ENCODE measurements around the gene MAT2B. TPM values are rescaled to one million over a fixed set of nuclear protein-coding genes. Genes with fewer than 3 reads are reported as not detected.
A peak's percentile ranks its signal among the peaks of the same experiment; 100 is the strongest.

MAT2B gene
- 32.8 to 68.5 TPM (median 50.5 TPM) in 3 replicates for polyA plus RNA-seq
- polyA plus RNA-seq (2011; ENCODE audit: low read depth): 41.4 TPM
- polyA plus RNA-seq (2011; cell fraction: cytosol; rRNA removed): 25.1 and 42.0 TPM in 2 replicates
- 18.8 and 30.3 TPM in 2 replicates for polyA plus RNA-seq (2011; cell fraction: nucleus; rRNA removed)
- polyA plus RNA-seq (2012; ENCODE audit: low replicate concordance): 39.1 and 45.3 TPM in 2 replicates
- polyA minus RNA-seq: 15.7 to 29.0 TPM (median 19.8 TPM) in 3 replicates
- 23.2 TPM for polyA minus RNA-seq (2011; cell fraction: cytosol; rRNA and poly(A)+ RNA removed)
- polyA minus RNA-seq (2011; cell fraction: nucleus; rRNA and poly(A)+ RNA removed): 8.4 and 16.1 TPM in 2 replicates

- DNase-seq (ENCODE audit: low read depth, low spot score) (peak; percentile 44), FAIRE-seq (no peak)
- Histone ChIP-seq H3K9me1 (ENCODE audit: control insufficient read depth, extremely low read depth, insufficient read depth, low read length) (no peaks in the 10 kb centered on the region), H3K4me3 (ENCODE audit: control insufficient read depth in 2 of 3, extremely low read depth in 1 of 3, insufficient read depth in 2 of 3, low read depth in 1 of 3, low read length in 3 of 3) (peak within 1 kb of the TSS; percentile 87 to 94 (median 90)), H3K27me3 (ENCODE audit: control insufficient read depth, extremely low read depth, insufficient read depth, low read length) (no peaks in the 10 kb centered on the region), H3K9me3 (ENCODE audit: control insufficient read depth, low read depth, low read length) (no peaks in the 10 kb centered on the region), H4K20me1 (ENCODE audit: control insufficient read depth, extremely low read depth, insufficient read depth, low read length) (peaks cover 2% of the 10 kb centered on the region), H3K36me3 (ENCODE audit: control insufficient read depth in 2 of 2, extremely low read depth in 1 of 2, insufficient read depth in 2 of 2, low read length in 2 of 2) (no peaks in the 10 kb centered on the region), H3K4me2 (ENCODE audit: control insufficient read depth, extremely low read depth, insufficient read depth, low read depth, low read length) (peak within 1 kb of the TSS; percentile 99), H3K27ac (ENCODE audit: control insufficient read depth, insufficient read depth, low read length) (peak within 1 kb of the TSS; percentile 94), H3K4me1 (ENCODE audit: control insufficient read depth, extremely low read depth, insufficient read depth, low read length) (peaks cover 35% of the 10 kb centered on the region), H2AFZ (ENCODE audit: control insufficient read depth, low read length) (peak within 1 kb of the TSS; percentile 88), H3K79me2 (ENCODE audit: control insufficient read depth, insufficient read depth, low read length) (peaks cover 40% of the 10 kb centered on the region), H3K9ac (ENCODE audit: control insufficient read depth, extremely low read depth, insufficient read depth, low read length) (peak within 1 kb of the TSS; percentile 89)
- dilution Hi-C loops (cut with MboI; ENCODE audit: extremely low pct_ligation_motif_present, low sequenced_read_pairs): no loop called here
- TF ChIP-seq CTCF (optimal IDR thresholded peaks at IDR 0.05 in 1 of 3, IDR thresholded peaks at IDR 0.05 in 1 of 3, conservative IDR thresholded peaks at IDR 0.05 in 1 of 3; ENCODE audit: extremely low read depth in 1 of 3, insufficient read depth in 2 of 3, low read length in 3 of 3) (peak; percentile 31 to 66 (median 32)), EZH2 (IDR thresholded peaks at IDR 0.05; ENCODE audit: low read length) (no peak)
These were observed at the start of gene MAT2B for GRCh38 chr5:163505368-163506094. MAT2B (plus strand) TSS chr5:163505619; CDS start chr5:163505687, 68 bp downstream.

- Histone ChIP-seq H4K20me1 (ENCODE audit: control insufficient read depth, extremely low read depth, insufficient read depth, low read length) (no peaks in the 10 kb centered on the region), H3K9me1 (ENCODE audit: control insufficient read depth, extremely low read depth, insufficient read depth, low read length) (no peaks in the 10 kb centered on the region), H3K4me3 (ENCODE audit: control insufficient read depth in 2 of 3, extremely low read depth in 1 of 3, insufficient read depth in 2 of 3, low read depth in 1 of 3, low read length in 3 of 3) (no peak overlapping the region), H2AFZ (ENCODE audit: control insufficient read depth, low read length) (no peak overlapping the region), H3K36me3 (ENCODE audit: control insufficient read depth in 2 of 2, extremely low read depth in 1 of 2, insufficient read depth in 2 of 2, low read length in 2 of 2) (peaks cover 0 to 4% of the 10 kb centered on the region in 2 experiments), H3K27ac (ENCODE audit: control insufficient read depth, insufficient read depth, low read length) (no peak overlapping the region), H3K4me1 (ENCODE audit: control insufficient read depth, extremely low read depth, insufficient read depth, low read length) (peaks cover 5% of the 10 kb centered on the region), H3K27me3 (ENCODE audit: control insufficient read depth, extremely low read depth, insufficient read depth, low read length) (no peaks in the 10 kb centered on the region), H3K9ac (ENCODE audit: control insufficient read depth, extremely low read depth, insufficient read depth, low read length) (no peak overlapping the region), H3K4me2 (ENCODE audit: control insufficient read depth, extremely low read depth, insufficient read depth, low read depth, low read length) (no peak overlapping the region), H3K79me2 (ENCODE audit: control insufficient read depth, insufficient read depth, low read length) (peaks cover 26% of the 10 kb centered on the region), H3K9me3 (ENCODE audit: control insufficient read depth, low read depth, low read length) (no peaks in the 10 kb centered on the region)
- DNase-seq (ENCODE audit: low read depth, low spot score): no peak
- dilution Hi-C loops (cut with MboI; ENCODE audit: extremely low pct_ligation_motif_present, low sequenced_read_pairs): no loop called here
- no peak for TF ChIP-seq EZH2 (IDR thresholded peaks at IDR 0.05; ENCODE audit: low read length)
- TF ChIP-seq CTCF (optimal IDR thresholded peaks at IDR 0.05 in 1 of 3, IDR thresholded peaks at IDR 0.05 in 1 of 3, conservative IDR thresholded peaks at IDR 0.05 in 1 of 3; ENCODE audit: extremely low read depth in 1 of 3, insufficient read depth in 2 of 3, low read length in 3 of 3): no peak
- FAIRE-seq: no peak
These were observed 49.3 kb upstream of the MAT2B start for GRCh38 chr5:163456029-163456589.
